ENCODE data around the gene RAB9A. TPM values are rescaled to one million over a fixed set of nuclear protein-coding genes. Genes with fewer than 3 reads are reported as not detected.
"Not testable (repeated sequence)": the region's sequence is repeated elsewhere in the genome, so short reads cannot be mapped to it uniquely, and the experiment has no call there.

Gene RAB9A
- polyA plus RNA-seq (2013, experiment 1 of 2): 23.9 TPM
- 25.8 TPM for polyA plus RNA-seq (2013, experiment 2 of 2)

GRCh38 chrX:13688958-13689740 is at the start of gene RAB9A:
RAB9A (plus strand) TSS chrX:13689128; CDS start chrX:13708747, 19,619 bp downstream.
- no peak within 1 kb of the TSS for H2BK12ac ChIP-seq (ENCODE audit: low read length in 2 of 2)

GRCh38 chrX:13641684-13642083 is 47.2 kb upstream of the RAB9A start:
- not testable (repeated sequence) for H3K23ac ChIP-seq (ENCODE audit: low read length in 2 of 2); H3K27ac ChIP-seq (ENCODE audit: low read length, poor library complexity, severe bottlenecking); H3K36me3 ChIP-seq (ENCODE audit: control insufficient read depth in 1 of 2, insufficient read depth in 2 of 2, low read depth in 1 of 2, low read length in 2 of 2); H3K4ac ChIP-seq (ENCODE audit: low read depth in 1 of 2, low read length in 2 of 2); H2BK12ac ChIP-seq (ENCODE audit: low read length in 2 of 2); H3K9ac ChIP-seq (ENCODE audit: low read length); H3K4me3 ChIP-seq (ENCODE audit: insufficient read depth in 1 of 2, low read depth in 1 of 2, low read length in 2 of 2); H4K91ac ChIP-seq (ENCODE audit: low read length); H3K18ac ChIP-seq (ENCODE audit: low read depth in 1 of 2, low read length in 2 of 2); H2AK5ac ChIP-seq (ENCODE audit: low read length, severe bottlenecking); H2BK15ac ChIP-seq (ENCODE audit: low read depth, poor library complexity, severe bottlenecking); H3K4me1 ChIP-seq (ENCODE audit: control insufficient read depth, insufficient read depth, low read depth, low read length); H3K14ac ChIP-seq (ENCODE audit: low read length in 2 of 2); H2BK5ac ChIP-seq (ENCODE audit: low read depth, low read length, poor library complexity, severe bottlenecking); H3K79me1 ChIP-seq (replicated peaks; ENCODE audit: low read length, poor library complexity, severe bottlenecking); H2AFZ ChIP-seq (ENCODE audit: low read depth, low read length); DNase-seq; H3K4me2 ChIP-seq (ENCODE audit: low read length, poor library complexity, severe bottlenecking); H2BK120ac ChIP-seq (ENCODE audit: low read depth, low read length); H4K8ac ChIP-seq (ENCODE audit: low read length)
- no CpG with 5 or more reads among the region's 4 CpGs for WGBS
- Histone ChIP-seq H3K9me3 (ENCODE audit: control insufficient read depth, low read length) (peaks cover 15% of the 10 kb centered on the region), H3K27me3 (ENCODE audit: control insufficient read depth in 1 of 2, insufficient read depth in 1 of 2, low read length in 2 of 2) (peaks cover 0 to 38% of the 10 kb centered on the region in 2 experiments)

More at GRCh38 chrX:13688958-13689740, at the start of gene RAB9A:
- Histone ChIP-seq H2BK5ac (ENCODE audit: low read depth, low read length, poor library complexity, severe bottlenecking) (peak within 1 kb of the TSS; percentile 44), H3K9ac (ENCODE audit: low read length) (peak within 1 kb of the TSS; percentile 100), H4K91ac (ENCODE audit: low read length) (peak within 1 kb of the TSS; percentile 39), H3K27ac (ENCODE audit: low read length, poor library complexity, severe bottlenecking) (peak within 1 kb of the TSS; percentile 50), H3K4ac (ENCODE audit: low read depth in 1 of 2, low read length in 2 of 2) (peak within 1 kb of the TSS in 1 of 2 experiments; percentile 84), H3K18ac (ENCODE audit: low read depth in 1 of 2, low read length in 2 of 2) (peak within 1 kb of the TSS; percentile 70 to 93), H3K14ac (ENCODE audit: low read length in 2 of 2) (no peak within 1 kb of the TSS), H3K36me3 (ENCODE audit: control insufficient read depth in 1 of 2, insufficient read depth in 2 of 2, low read depth in 1 of 2, low read length in 2 of 2) (peaks cover 0 to 4% of the 10 kb centered on the region in 2 experiments), H2BK120ac (ENCODE audit: low read depth, low read length) (peak within 1 kb of the TSS; percentile 34), H3K23ac (ENCODE audit: low read length in 2 of 2) (no peak within 1 kb of the TSS), H2AFZ (ENCODE audit: low read depth, low read length) (peak within 1 kb of the TSS; percentile 63), H3K4me1 (ENCODE audit: control insufficient read depth, insufficient read depth, low read depth, low read length) (peaks cover 4% of the 10 kb centered on the region), H3K4me3 (ENCODE audit: insufficient read depth in 1 of 2, low read depth in 1 of 2, low read length in 2 of 2) (peak within 1 kb of the TSS; percentile 80 to 97), H2BK15ac (ENCODE audit: low read depth, poor library complexity, severe bottlenecking) (peak within 1 kb of the TSS; percentile 98), H3K27me3 (ENCODE audit: control insufficient read depth in 1 of 2, insufficient read depth in 1 of 2, low read length in 2 of 2) (peaks cover 0 to 23% of the 10 kb centered on the region in 2 experiments), H3K9me3 (ENCODE audit: control insufficient read depth, low read length) (no peaks in the 10 kb centered on the region), H4K8ac (ENCODE audit: low read length) (no peak within 1 kb of the TSS), H3K4me2 (ENCODE audit: low read length, poor library complexity, severe bottlenecking) (peak within 1 kb of the TSS; percentile 50), H2AK5ac (ENCODE audit: low read length, severe bottlenecking) (no peak within 1 kb of the TSS), H3K79me1 (replicated peaks; ENCODE audit: low read length, poor library complexity, severe bottlenecking) (no peaks in the 10 kb centered on the region)
- WGBS: under 1% methylated on average over 43 of the region's 68 CpGs
- peak; percentile 79 for DNase-seq

DNA sequence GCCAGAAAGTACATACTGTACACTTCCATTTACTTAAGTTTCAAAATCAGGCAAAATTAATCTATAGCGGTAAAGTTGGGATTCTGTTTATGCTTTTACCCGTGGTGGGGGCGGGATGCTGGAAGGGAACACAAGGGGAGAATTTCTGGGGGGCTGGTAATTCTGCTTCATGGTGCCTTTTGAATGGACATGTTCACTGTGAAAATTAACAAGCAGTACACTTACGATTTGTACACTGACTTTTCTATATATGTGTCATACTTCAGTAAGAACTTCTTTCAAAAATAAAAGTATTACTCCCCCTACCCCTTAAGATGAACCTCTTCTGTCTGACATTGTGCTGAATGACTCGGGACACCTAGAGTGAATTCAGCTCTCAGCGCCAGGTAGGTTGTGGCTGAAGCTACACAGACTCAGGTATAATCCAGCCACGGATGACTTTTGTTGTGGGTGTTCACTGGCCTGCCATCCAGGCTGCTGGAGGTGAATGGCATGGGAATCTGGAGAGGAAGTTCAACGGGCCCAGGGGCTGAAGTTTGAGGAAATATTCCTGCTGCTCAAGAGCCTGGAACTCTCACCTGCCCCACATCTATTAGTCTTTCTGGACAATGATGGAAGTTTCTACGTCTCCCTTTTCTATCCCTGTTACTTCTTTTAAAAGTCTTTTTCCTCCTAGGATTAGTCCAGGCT is 43.3 kb upstream of the RAB9A start:
- no peak overlapping the region for H2BK5ac ChIP-seq (ENCODE audit: low read depth, low read length, poor library complexity, severe bottlenecking)
- 80% methylated on average over 4 of the region's 9 CpGs for WGBS
- no peak overlapping the region for H3K4ac ChIP-seq (ENCODE audit: low read depth in 1 of 2, low read length in 2 of 2)
- H3K36me3 ChIP-seq (ENCODE audit: control insufficient read depth in 1 of 2, insufficient read depth in 2 of 2, low read depth in 1 of 2, low read length in 2 of 2): no peaks in the 10 kb centered on the region
- no peaks in the 10 kb centered on the region for H3K9me3 ChIP-seq (ENCODE audit: control insufficient read depth, low read length)
- no peak overlapping the region for H2AFZ ChIP-seq (ENCODE audit: low read depth, low read length)
- H3K27me3 ChIP-seq (ENCODE audit: control insufficient read depth in 1 of 2, insufficient read depth in 1 of 2, low read length in 2 of 2): peaks cover 0 to 51% of the 10 kb centered on the region in 2 experiments
- peak overlapping the region in 1 of 2 experiments; percentile 12 for H3K18ac ChIP-seq (ENCODE audit: low read depth in 1 of 2, low read length in 2 of 2)
- no peak overlapping the region for H4K91ac ChIP-seq (ENCODE audit: low read length)
- no peak overlapping the region for H3K4me3 ChIP-seq (ENCODE audit: insufficient read depth in 1 of 2, low read depth in 1 of 2, low read length in 2 of 2)
- no peak overlapping the region for H3K4me2 ChIP-seq (ENCODE audit: low read length, poor library complexity, severe bottlenecking)
- no peak overlapping the region for H3K14ac ChIP-seq (ENCODE audit: low read length in 2 of 2)
- H3K79me1 ChIP-seq (replicated peaks; ENCODE audit: low read length, poor library complexity, severe bottlenecking): no peaks in the 10 kb centered on the region
- H2BK120ac ChIP-seq (ENCODE audit: low read depth, low read length): no peak overlapping the region
- H3K4me1 ChIP-seq (ENCODE audit: control insufficient read depth, insufficient read depth, low read depth, low read length): peaks cover 2% of the 10 kb centered on the region
- DNase-seq: no peak
- H2BK15ac ChIP-seq (ENCODE audit: low read depth, poor library complexity, severe bottlenecking): no peak overlapping the region
- H2BK12ac ChIP-seq (ENCODE audit: low read length in 2 of 2): no peak overlapping the region
- H2AK5ac ChIP-seq (ENCODE audit: low read length, severe bottlenecking): no peak overlapping the region
- no peak overlapping the region for H3K27ac ChIP-seq (ENCODE audit: low read length, poor library complexity, severe bottlenecking)
- no peak overlapping the region for H3K23ac ChIP-seq (ENCODE audit: low read length in 2 of 2)
- H3K9ac ChIP-seq (ENCODE audit: low read length): peak overlapping the region; percentile 61
- peak overlapping the region; percentile 54 for H4K8ac ChIP-seq (ENCODE audit: low read length)

DNA sequence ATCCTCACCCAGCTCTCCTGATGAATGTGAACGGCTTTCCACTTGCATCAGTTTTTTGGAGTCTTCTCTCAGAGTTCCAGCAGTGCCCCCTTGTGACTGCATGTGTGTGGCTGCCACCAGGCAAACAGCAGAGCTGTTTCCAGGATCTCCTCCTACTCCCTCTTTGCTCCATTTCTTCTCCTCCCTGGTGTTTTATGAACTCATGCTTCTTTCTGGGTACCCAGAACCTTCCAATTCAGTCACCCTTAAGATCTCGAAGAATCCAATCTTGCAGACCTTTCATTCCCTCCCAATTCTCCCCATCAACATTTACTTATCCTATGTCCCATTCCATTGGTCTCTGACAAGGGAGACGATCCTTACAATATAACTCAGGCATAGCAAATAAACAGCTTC is 42.8 kb upstream of the RAB9A start:
- no peak overlapping the region for H2BK12ac ChIP-seq (ENCODE audit: low read length in 2 of 2)
- no peak overlapping the region for H3K4me3 ChIP-seq (ENCODE audit: insufficient read depth in 1 of 2, low read depth in 1 of 2, low read length in 2 of 2)
- H3K4ac ChIP-seq (ENCODE audit: low read depth in 1 of 2, low read length in 2 of 2): no peak overlapping the region
- H3K14ac ChIP-seq (ENCODE audit: low read length in 2 of 2): no peak overlapping the region
- no peak overlapping the region for H2AFZ ChIP-seq (ENCODE audit: low read depth, low read length)
- no peak overlapping the region for H4K8ac ChIP-seq (ENCODE audit: low read length)
- DNase-seq: peak; percentile 64
- no peak overlapping the region for H3K27ac ChIP-seq (ENCODE audit: low read length, poor library complexity, severe bottlenecking)
- no peak overlapping the region for H3K23ac ChIP-seq (ENCODE audit: low read length in 2 of 2)
- H3K27me3 ChIP-seq (ENCODE audit: control insufficient read depth in 1 of 2, insufficient read depth in 1 of 2, low read length in 2 of 2): peaks cover 0 to 51% of the 10 kb centered on the region in 2 experiments
- H3K9me3 ChIP-seq (ENCODE audit: control insufficient read depth, low read length): no peaks in the 10 kb centered on the region
- no peak overlapping the region for H4K91ac ChIP-seq (ENCODE audit: low read length)
- no peaks in the 10 kb centered on the region for H3K36me3 ChIP-seq (ENCODE audit: control insufficient read depth in 1 of 2, insufficient read depth in 2 of 2, low read depth in 1 of 2, low read length in 2 of 2)
- H3K79me1 ChIP-seq (replicated peaks; ENCODE audit: low read length, poor library complexity, severe bottlenecking): no peaks in the 10 kb centered on the region
- no peak overlapping the region for H3K4me2 ChIP-seq (ENCODE audit: low read length, poor library complexity, severe bottlenecking)
- H2AK5ac ChIP-seq (ENCODE audit: low read length, severe bottlenecking): no peak overlapping the region
- H3K4me1 ChIP-seq (ENCODE audit: control insufficient read depth, insufficient read depth, low read depth, low read length): peaks cover 2% of the 10 kb centered on the region
- no peak overlapping the region for H2BK120ac ChIP-seq (ENCODE audit: low read depth, low read length)
- H3K18ac ChIP-seq (ENCODE audit: low read depth in 1 of 2, low read length in 2 of 2): no peak overlapping the region
- no peak overlapping the region for H2BK15ac ChIP-seq (ENCODE audit: low read depth, poor library complexity, severe bottlenecking)
- WGBS: 51% methylated on average over 2 of the region's 3 CpGs
- H3K9ac ChIP-seq (ENCODE audit: low read length): peak overlapping the region; percentile 61
- no peak overlapping the region for H2BK5ac ChIP-seq (ENCODE audit: low read depth, low read length, poor library complexity, severe bottlenecking)
